ENCODE measurements around the gene TAX1BP3.

TAX1BP3 gene

GRCh38 chr17:3695129-3695722, 26.8 kb upstream of the TAX1BP3 start:
- no peaks in the 10 kb centered on the region for H3K9me3 ChIP-seq
- H3K4me1 ChIP-seq = no peaks in the 10 kb centered on the region
- no peaks in the 10 kb centered on the region for H3K27me3 ChIP-seq
- no peak for TF ChIP-seq CTCF (IDR thresholded peaks at IDR 0.05; ENCODE audit: low read depth, low read length)
- no peak for DNase-seq
- H3K36me3 ChIP-seq = no peaks in the 10 kb centered on the region; the same call in 1 of the 2 replicates
- H3K4me3 ChIP-seq (ENCODE audit: low read depth, low read length) = peak overlapping the region; percentile 72

GRCh38 chr17:3693829-3694231, 25.5 kb upstream of the TAX1BP3 start:
- H3K4me3 ChIP-seq (ENCODE audit: low read depth, low read length) = no peak overlapping the region
- no peaks in the 10 kb centered on the region for H3K9me3 ChIP-seq
- H3K36me3 ChIP-seq = peaks cover 6% of the 10 kb centered on the region; the same call in 1 of the 2 replicates
- H3K27me3 ChIP-seq = no peaks in the 10 kb centered on the region
- DNase-seq = no peak
- TF ChIP-seq CTCF (IDR thresholded peaks at IDR 0.05; ENCODE audit: low read depth, low read length) = no peak
- no peaks in the 10 kb centered on the region for H3K4me1 ChIP-seq

- TF ChIP-seq CTCF (IDR thresholded peaks at IDR 0.05; ENCODE audit: low read depth, low read length) = no peak
- no peaks in the 10 kb centered on the region for H3K4me1 ChIP-seq
- H3K27me3 ChIP-seq = no peaks in the 10 kb centered on the region
- H3K9me3 ChIP-seq = no peaks in the 10 kb centered on the region
- no peak overlapping the region for H3K4me3 ChIP-seq (ENCODE audit: low read depth, low read length)
- no peak for DNase-seq
- peaks cover 6% of the 10 kb centered on the region; the same call in 1 of the 2 replicates for H3K36me3 ChIP-seq
These were observed 24.8 kb upstream of the TAX1BP3 start for GRCh38 chr17:3693141-3693540.

- H3K27me3 ChIP-seq = no peaks in the 10 kb centered on the region
- no peak for DNase-seq
- peaks cover 6% of the 10 kb centered on the region; the same call in 1 of the 2 replicates for H3K36me3 ChIP-seq
- TF ChIP-seq CTCF (IDR thresholded peaks at IDR 0.05; ENCODE audit: low read depth, low read length) = no peak
- no peaks in the 10 kb centered on the region for H3K9me3 ChIP-seq
- no peaks in the 10 kb centered on the region for H3K4me1 ChIP-seq
- H3K4me3 ChIP-seq (ENCODE audit: low read depth, low read length) = no peak overlapping the region
These were observed 24.0 kb upstream of the TAX1BP3 start for GRCh38 chr17:3692346-3692745.

GRCh38 chr17:3691617-3692067, 23.3 kb upstream of the TAX1BP3 start:
- Histone ChIP-seq H3K9me3 (no peaks in the 10 kb centered on the region), H3K36me3 (peaks cover 6% of the 10 kb centered on the region; the same call in 1 of the 2 replicates), H3K27me3 (no peaks in the 10 kb centered on the region), H3K4me3 (ENCODE audit: low read depth, low read length) (no peak overlapping the region), H3K4me1 (no peaks in the 10 kb centered on the region)
- DNase-seq = no peak
- no peak; the same call in 1 of the 2 replicates for TF ChIP-seq CTCF (IDR thresholded peaks at IDR 0.05; ENCODE audit: low read depth, low read length)

GRCh38 chr17:3690094-3690715, 21.8 kb upstream of the TAX1BP3 start:
- DNase-seq = no peak
- Histone ChIP-seq H3K9me3 (no peaks in the 10 kb centered on the region), H3K36me3 (peaks cover 6% of the 10 kb centered on the region; the same call in 1 of the 2 replicates), H3K4me3 (ENCODE audit: low read depth, low read length) (no peak overlapping the region), H3K4me1 (no peaks in the 10 kb centered on the region), H3K27me3 (no peaks in the 10 kb centered on the region)
- no peak for TF ChIP-seq CTCF (IDR thresholded peaks at IDR 0.05; ENCODE audit: low read depth, low read length)
